ENCODE results near the gene MAX.

MAX gene

DNA sequence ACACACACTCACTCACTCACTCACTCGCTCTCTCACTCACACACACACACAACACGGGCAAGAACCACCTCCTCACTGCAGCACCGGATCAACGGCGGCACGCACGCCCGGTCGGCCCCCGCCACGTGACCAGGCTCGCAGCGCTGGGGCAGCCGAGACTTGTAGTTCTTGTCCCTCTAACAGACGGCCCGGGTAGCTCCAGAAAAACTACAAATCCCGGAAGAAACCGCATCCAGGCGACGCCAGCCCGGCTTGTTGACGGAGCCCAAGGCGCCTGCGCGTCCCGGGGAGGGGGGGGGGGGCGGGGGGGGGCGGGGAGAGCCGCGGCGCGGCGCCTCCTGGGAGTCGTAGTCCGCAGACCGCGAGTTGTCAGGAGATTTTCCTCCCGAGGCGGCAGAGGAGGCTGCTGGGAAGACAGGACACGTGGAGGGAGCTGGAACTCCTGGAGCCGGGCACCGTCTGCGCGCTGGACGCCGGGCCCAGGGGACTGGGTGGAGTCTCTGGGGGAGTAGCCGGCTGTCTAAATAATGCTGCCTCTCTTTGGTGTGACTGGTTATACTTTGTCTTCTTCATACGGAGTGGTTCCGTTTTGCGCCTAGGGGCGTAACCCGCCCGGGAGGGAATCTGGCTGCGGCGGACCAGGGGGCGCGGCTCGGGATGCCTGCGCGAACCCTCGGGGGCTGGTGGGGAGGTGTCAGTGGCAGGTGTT, at the start of gene MAX:
Gene MAX (minus strand): TSS at position 77 of the 709 bp plus-strand sequence. CDS start 178 bp downstream, outside the sequence.
- DNase-seq = peak; percentile 97

DNA sequence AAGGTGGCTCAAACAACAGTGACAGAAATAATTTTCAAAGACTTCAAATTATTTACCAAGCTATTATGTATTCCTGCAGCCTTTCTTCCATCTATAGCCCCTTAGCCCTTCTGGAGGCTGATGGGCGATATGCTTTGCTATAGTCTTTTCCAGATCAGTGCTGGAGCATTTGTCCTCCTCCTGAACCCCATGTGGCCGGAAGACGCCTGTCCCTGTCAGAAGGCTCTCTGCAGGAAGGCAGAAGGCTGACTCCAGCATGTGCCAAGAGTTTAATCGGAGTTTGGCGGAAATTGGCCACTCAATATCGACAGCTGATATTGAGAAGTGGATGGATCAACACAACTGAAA, 49.3 kb upstream of the MAX start:
- no peak for DNase-seq

GRCh38 chr14:65150898-65151608, 48.7 kb upstream of the MAX start:
- no peak for DNase-seq

DNA sequence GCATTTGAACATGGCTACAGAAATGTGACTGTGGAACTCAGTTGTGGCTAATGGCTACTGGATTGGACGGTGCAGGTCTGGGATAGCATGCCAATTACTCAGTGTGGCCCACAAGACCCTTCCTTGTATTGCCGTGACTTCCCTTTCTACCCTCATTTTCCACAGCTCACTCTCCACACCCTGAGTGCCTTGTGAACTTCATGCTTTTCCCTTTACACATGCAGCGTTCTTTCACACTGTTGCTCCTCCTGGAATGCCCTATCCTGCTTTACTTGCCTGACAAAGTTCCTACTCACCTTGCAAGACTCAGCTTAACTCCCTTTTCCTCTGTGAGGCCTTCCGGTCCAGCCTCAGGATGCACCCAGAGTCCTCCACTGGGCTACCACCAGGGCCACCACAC, 46.8 kb upstream of the MAX start:
- DNase-seq = no peak

DNA sequence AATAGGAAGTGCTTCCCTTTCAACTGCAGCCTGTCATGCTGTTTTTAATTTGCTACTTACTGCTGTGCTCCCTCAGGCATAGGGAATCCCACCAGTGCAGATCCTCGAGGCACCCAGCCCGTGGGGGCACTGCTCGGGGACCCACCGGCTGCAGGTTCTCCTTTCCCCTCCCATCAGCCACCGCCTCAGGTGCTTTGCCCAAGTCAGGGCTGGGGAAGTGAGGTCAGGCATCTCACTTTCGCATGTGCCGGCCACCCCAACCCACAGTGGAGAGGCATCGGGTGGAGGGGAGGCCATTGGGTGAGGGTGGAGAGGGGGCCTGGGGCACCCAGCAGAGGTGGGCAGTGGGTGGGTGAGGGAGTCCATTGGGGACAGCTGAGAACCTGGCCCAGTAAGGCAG, 41.9 kb upstream of the MAX start:
- DNase-seq = no peak

- no peak for DNase-seq
Measured at GRCh38 chr14:65142914-65143625, 40.8 kb upstream of the MAX start.

DNA sequence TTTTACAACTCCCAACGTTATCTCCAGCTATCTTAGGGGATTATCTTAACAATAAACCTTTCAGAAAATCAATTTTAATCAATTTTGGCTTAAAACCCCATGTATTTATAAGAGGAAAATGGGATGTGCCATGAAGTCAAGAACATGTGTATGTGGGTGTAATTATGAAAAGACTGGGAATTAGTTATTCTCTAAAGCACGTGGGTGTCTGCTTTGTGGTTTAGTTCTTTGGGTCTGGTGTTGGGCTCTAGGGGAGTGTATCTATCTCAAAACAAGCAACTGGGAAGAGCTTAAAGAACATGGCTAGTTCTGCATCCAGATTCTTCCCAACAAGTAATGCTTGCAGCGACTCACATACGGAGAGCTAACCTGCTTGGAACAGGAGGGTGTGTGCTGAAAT, 40.1 kb upstream of the MAX start:
- DNase-seq = no peak

- DNase-seq = no peak
Measured at GRCh38 chr14:65141523-65141922, 39.2 kb upstream of the MAX start.

DNA sequence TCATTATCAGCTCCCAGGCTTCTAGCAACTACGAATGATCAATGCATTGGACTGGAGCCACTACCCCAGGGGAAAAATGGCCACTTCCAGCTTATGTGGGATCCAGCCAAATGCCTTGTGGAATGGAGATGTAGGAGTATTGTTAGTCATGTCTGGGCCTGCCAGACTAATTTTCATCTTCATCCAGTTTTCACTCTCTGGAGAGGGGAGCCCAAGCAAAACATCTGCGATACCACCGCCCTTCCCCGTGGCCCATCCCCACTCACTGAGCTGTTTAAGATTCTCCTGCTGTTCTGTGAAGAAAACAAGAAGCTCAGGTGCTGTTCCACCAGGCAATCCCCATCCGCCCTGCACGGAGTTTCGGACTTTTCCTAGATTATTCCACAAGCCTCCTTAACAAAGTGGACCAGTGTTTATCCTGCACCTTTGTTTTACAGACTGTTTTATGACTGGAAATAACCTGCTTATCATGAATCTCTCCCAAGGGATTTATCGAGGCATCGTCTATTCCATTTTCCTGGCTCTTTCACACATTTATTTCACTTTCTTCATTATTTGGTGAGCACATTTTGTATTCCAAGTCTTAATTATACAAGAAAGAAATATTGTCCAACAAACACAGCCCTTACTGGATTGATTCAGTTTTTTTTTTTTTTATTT, 35.5 kb upstream of the MAX start:
- DNase-seq = no peak

DNA sequence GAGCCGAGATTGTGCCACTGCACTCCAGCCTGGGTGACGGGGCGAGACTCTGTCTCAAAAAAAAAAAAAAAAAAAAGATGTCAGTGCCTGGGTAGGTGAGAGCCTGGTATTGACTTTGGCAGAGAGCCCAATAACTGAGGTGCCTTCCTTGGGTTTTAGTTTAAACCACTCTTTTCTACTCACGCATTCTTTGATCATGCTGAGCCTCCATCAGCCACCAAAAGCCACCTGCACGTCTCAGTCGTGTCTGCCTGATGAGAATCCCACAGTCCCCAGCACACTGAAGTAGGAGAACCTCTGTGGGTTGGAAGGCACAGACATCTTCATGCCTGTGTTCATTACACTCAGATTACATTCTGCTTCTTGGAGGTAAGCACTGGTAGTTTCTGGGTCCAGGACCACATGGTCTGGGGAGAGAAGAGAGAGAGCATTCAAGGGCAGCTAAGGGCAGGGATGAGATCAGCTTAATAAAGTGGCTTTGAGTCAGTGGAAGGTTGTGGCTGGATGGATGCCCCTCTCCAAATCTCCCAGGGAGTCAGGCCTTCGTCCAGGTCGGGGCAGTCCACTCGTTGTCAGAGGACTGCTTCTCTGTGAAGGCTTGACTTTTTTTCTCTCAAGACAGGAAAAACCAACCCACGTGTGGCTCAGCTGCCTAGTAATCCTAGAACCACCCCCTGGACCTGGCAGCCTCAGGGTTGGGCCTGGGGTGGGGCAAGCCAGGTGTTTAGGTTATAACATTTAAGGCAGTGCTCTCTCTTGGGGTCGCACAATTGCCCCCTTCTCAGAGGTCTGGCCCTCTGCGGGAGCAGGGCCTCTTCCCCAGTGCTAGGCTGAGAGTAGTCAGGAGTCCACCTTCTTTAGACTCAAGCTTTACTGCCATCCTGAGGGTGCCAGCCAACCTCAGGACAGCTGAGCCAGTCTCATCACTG, 32.6 kb upstream of the MAX start:
- DNase-seq = peak; percentile 10

GRCh38 chr14:65132855-65133254, 30.5 kb upstream of the MAX start:
- no peak for DNase-seq

DNA sequence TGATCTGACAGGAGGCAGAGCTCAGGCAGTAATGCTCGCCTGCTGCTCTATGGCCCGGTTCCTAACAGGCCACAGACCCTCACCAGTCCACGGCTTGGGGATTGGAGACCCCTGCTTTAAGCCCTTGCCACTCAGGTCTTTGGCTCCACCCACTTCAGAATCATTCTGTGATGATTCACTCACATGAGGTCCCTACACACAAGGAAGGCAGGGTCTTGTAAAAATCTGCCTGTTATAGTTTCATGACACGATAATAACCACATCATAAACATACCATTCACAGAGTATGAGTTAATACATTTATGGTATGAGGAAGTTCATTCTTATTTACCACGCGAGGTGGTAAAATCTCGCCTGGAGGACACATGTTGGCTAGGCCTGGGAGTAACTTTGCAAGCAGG, 29.0 kb upstream of the MAX start:
- DNase-seq = no peak

DNA sequence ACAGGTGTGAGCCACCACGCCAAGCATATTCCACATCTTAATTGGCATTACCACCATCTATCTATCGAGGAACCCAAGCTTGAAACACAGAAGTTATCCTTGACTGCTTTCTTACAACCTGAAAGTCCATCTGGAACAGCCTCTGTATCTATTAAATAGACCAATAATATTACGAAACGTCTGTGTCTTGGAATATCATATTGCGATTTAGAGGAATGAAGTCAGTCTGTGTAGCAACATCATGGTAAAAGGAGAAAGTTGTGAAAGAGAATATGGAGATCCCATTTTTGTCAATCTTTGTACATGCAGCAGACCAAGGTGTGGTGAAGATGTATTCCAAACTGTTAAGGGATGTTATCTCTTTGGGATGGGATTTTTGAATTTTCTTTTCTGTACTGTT, 25.8 kb upstream of the MAX start:
- DNase-seq = no peak

DNA sequence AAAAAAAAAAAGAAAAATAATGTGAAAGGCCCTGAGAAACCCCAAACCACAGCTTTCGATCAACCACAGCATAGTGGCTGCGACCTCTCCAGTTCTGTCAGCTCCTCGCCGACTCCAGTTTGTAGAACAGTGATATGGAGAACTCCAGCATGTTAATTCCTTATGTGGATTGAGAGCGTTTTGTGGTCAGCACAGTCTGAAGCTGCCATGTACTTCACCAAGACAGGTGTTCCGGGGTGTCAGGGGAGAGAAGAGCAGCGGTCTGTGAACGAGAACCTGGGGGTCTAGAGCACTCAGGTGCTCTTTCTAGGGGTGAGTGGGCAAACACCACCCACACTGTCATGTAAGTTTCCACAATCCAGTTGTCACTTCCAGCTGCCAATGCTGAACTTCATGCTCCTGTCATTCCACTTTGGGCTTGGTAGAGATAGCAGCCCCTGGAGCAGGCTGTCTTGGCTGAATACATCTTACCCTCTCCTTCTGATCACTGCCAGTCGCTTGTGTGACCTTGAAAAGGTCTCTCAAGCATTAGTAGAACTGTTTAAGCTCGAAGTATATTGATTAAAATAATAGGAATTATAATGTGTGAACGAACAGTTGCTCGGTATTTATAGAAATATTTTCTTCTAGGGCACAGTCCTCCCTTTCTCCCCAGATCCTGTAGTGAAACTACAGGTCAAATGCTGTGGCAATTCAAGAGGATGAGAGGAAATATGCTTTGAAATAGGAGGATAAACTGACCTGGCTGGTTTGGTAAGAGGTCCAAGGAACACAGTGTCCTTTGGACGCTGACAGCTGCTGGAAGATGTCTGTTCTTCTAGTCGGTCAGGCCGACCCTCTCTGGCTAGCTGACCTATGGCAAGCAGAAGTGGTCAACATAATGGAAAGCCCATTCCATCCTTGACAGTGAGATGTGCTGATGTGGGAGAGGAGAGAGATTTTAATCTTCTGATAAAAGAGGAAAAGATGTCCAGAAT, 15.7 kb upstream of the MAX start:
- no peak for DNase-seq

- DNase-seq = no peak
Measured at GRCh38 chr14:65115615-65116014, 13.3 kb upstream of the MAX start.

GRCh38 chr14:65110525-65110924, 8.2 kb upstream of the MAX start:
- DNase-seq = no peak

- no peak for DNase-seq
Measured at GRCh38 chr14:65109357-65109756, 7.0 kb upstream of the MAX start.

- DNase-seq = no peak
Measured at GRCh38 chr14:65107200-65107599, 4.9 kb upstream of the MAX start.

DNA sequence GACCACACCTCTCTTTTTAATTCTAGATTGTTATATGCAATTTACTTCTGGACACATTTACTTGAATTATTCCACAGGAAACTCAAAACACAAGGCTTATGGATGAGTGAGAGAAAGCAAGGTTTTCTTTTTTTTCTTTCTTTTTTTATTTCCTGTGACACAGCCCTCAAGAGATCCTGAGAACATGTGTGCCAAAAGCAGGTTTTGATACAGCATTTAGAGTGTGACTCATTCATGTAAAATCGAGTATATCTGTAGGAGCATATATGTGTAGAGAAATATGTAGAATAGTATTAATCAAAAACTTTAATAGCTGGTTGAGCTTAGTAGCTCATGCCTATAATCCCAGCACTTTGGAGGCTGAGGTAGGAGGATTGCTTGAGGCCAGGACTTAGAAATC, 4.4 kb upstream of the MAX start:
- DNase-seq = no peak

- DNase-seq = no peak
Measured at GRCh38 chr14:65106316-65106715, 4.0 kb upstream of the MAX start.

DNA sequence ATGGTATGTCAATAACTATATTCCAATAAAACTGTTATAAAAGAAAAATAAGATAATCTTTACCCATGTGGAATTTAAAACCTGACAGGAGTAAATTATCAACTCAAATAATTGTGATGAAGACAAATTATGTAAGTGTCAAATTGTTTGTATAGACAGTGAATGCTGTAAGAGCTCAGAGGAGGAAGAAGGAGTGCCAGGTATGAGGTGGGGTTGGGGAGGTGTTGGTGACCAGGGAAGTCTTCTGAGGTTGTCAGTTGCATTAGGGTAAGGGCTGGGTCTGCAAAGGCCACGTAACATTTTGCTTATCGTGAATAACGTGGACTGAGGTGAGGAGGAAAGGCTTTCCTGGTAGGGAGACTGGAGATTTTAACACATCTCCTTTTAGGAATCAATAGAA, 2.5 kb upstream of the MAX start:
- DNase-seq = no peak

All from COR-L47 (cell line).